GM18511 (cell line): ENCODE measurements around the gene CHI3L1.

Experiments used
- ATAC-seq: cut with Tn5 transposase; IDR thresholded peaks from one replicate; pipeline ENCODE4 v1.9.1; 2021; ENCODE audit warnings: mild to moderate bottlenecking, moderate library complexity; ENCODE audit not compliant: unreplicated experiment

The CHI3L1 gene

GRCh38 chr1:203152158-203153034 is 34.1 kb downstream of the CHI3L1 start:
- no peak for ATAC-seq

- no peak for ATAC-seq
Observed at GRCh38 chr1:203151362-203152157, 34.9 kb downstream of the CHI3L1 start.

GRCh38 chr1:203150511-203151297 is 35.8 kb downstream of the CHI3L1 start:
- ATAC-seq, result no peak

GRCh38 chr1:203149188-203149840 is 37.2 kb downstream of the CHI3L1 start:
- no peak for ATAC-seq

- no peak for ATAC-seq
Observed at GRCh38 chr1:203148579-203148978, 37.9 kb downstream of the CHI3L1 start.

GRCh38 chr1:203148127-203148526 is 38.4 kb downstream of the CHI3L1 start:
- no peak for ATAC-seq

GRCh38 chr1:203147376-203147775 is 39.1 kb downstream of the CHI3L1 start:
- no peak for ATAC-seq

- no peak for ATAC-seq
Observed at GRCh38 chr1:203146537-203146936, 40.0 kb downstream of the CHI3L1 start.

- no peak for ATAC-seq
Observed at GRCh38 chr1:203146042-203146369, 40.5 kb downstream of the CHI3L1 start.

GRCh38 chr1:203145321-203146041 is 41.0 kb downstream of the CHI3L1 start:
- ATAC-seq, result no peak

GRCh38 chr1:203144661-203145060 is 41.8 kb downstream of the CHI3L1 start:
- ATAC-seq, result no peak

- no peak for ATAC-seq
Observed at GRCh38 chr1:203143641-203144040, 42.9 kb downstream of the CHI3L1 start.

- ATAC-seq, result no peak
Observed at GRCh38 chr1:203142684-203143408, 43.7 kb downstream of the CHI3L1 start.

- no peak for ATAC-seq
Observed at GRCh38 chr1:203142124-203142523, 44.4 kb downstream of the CHI3L1 start.

- no peak for ATAC-seq
Observed at GRCh38 chr1:203140743-203141520, 45.6 kb downstream of the CHI3L1 start.

GRCh38 chr1:203139976-203140475 is 46.5 kb downstream of the CHI3L1 start:
- ATAC-seq, result no peak

GRCh38 chr1:203138066-203138465 is 48.4 kb downstream of the CHI3L1 start:
- ATAC-seq, result no peak

GRCh38 chr1:203137324-203137723 is 49.2 kb downstream of the CHI3L1 start:
- ATAC-seq, result no peak
